IPS-11a (cell line): ENCODE data around the gene ATG2B.

Experiments
- H3K4me3 ChIP-seq: one replicate; pipeline ENCODE4 v1.5.1; 2013; ENCODE audit warnings: low read depth, low read length, control low read depth

The ATG2B gene

GRCh38 chr14:96231526-96232130 lies 131.5 kb downstream of the ATG2B start:
- no peak overlapping the region for H3K4me3 ChIP-seq

GRCh38 chr14:96231056-96231455 lies 132.1 kb downstream of the ATG2B start:
- no peak overlapping the region for H3K4me3 ChIP-seq

GRCh38 chr14:96229315-96229714 lies 133.8 kb downstream of the ATG2B start:
- no peak overlapping the region for H3K4me3 ChIP-seq
